ENCODE data around the gene ATF3.

DNA sequence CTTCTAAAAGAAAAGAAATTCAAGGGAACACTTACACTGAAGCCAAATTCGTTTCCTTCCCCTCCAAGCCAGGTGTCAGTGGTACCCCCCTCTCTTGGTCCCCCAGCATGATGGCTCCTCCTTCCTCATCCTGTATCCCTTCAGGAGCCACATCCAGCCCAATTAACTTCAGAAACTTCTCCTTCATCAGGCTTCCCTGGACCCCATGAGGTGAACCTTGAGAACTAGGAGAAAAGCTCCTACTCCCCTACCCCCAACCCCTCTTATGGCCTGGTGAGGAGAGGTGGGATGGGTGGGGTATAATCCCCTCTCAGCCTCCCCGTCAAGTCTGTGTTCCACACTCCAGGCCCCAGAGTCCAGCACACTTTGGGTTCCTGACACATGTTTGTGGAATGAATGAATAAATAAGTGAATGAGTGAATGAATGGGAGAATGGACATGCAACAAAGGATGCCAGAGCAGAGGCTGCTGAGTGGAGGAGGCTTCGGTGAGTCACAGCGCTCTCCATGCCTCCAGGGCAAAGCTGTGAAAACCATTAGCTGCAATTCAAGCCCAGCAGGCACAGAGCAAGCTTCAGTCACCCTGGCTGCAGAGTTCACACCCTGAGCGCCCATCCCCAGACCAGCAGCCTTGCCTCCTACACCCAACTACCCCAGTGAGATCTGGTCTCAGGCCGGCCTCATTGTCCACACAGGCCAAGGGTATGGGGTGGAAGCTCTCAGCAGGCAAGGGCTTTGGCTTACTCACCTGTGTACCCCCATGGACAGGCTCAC lies 47.3 kb downstream of the ATF3 start:
- TF ChIP-seq POLR2AphosphoS5 (IDR thresholded peaks at IDR 0.05) (no peak), POLR2A (IDR thresholded peaks at IDR 0.05) (no peak)
